GM12878 (cell line): ENCODE results near the gene CYTIP. TPM values are rescaled to one million over a fixed set of nuclear protein-coding genes. Genes with fewer than 3 reads are reported as not detected.
A peak's percentile ranks its signal among the peaks of the same experiment; 100 is the strongest.

Source experiments
- ATAC-seq: fragments of 200-7000 bp; cut with Tn5 transposase; 3 replicates; pipeline ENCODE4 v1.9.1; 2020; ENCODE audit warnings: mild to moderate bottlenecking, moderate library complexity
- BruUV-seq: library from RNA; stranded (reverse); fragments of 400-500 nt; replicated peaks from 2 replicates; lab custom pipeline; 2021; lab: Mats Ljungman, UMichigan
- CTCF ChIA-PET: fragments of 300-600 bp; sonication (Branson Sonifier 250); formaldehyde crosslinking; extraction: SDS; loops from one replicate; lab custom pipeline; 2021; ENCODE audit warnings: inconsistent platforms; lab: Yijun Ruan, JAX
- POLR2A ChIA-PET: fragments of 350-600 bp; formaldehyde crosslinking; extraction: SDS; loops from one replicate; lab custom pipeline; 2021; ENCODE audit warnings: inconsistent platforms; lab: Charles Lee
- RAD21 ChIA-PET: fragments of 300-600 bp; sonication (Branson Sonifier 250); formaldehyde crosslinking; loops from one replicate; lab custom pipeline; 2023; ENCODE audit warnings: antibody characterized with exemption; ENCODE audit not compliant: unreplicated experiment; lab: Charles Lee
- SMC1A ChIA-PET: fragments of 300-600 bp; sonication (Branson Sonifier 250); formaldehyde crosslinking; loops from one replicate; lab custom pipeline; 2023; ENCODE audit not compliant: unreplicated experiment, uncharacterized antibody; lab: Charles Lee
- DNase-seq: peaks from one replicate; pipeline ENCODE4 v3.0.0-alpha.2; 2011; ENCODE audit warnings: low read depth, low spot score
- FAIRE-seq: peaks from 3 replicates; lab custom pipeline; 2011; peaks lifted over from hg19 to GRCh38; lab: Jason Lieb, UNC
- H2AFZ ChIP-seq: 2 replicates; pipeline ENCODE4 v1.6.0; 2011; ENCODE audit warnings: low read depth, low read length, control low read depth; ENCODE audit not compliant: control insufficient read depth
- H3K27ac ChIP-seq: 2 replicates; pipeline ENCODE4 v1.5.1; 2011; ENCODE audit warnings: control low read depth; ENCODE audit not compliant: control insufficient read depth, insufficient read depth
- H3K27me3 ChIP-seq, 2 experiments: replicated peaks in 1 of 2; 2 replicates each; pipeline versions ENCODE4 v1.6.0 to v1.6.1; 2011; ENCODE audit warnings: low read length in 1 of 2; ENCODE audit not compliant: control insufficient read depth in 2 of 2, insufficient read depth in 2 of 2
- H3K36me3 ChIP-seq, 2 experiments: 2 replicates each; pipeline ENCODE4 v1.5.1; 2011; ENCODE audit warnings: low read length in 1 of 2; ENCODE audit not compliant: control insufficient read depth in 2 of 2, insufficient read depth in 2 of 2
- H3K4me1 ChIP-seq: 2 replicates; pipeline ENCODE4 v1.6.1; 2011; ENCODE audit warnings: mild to moderate bottlenecking, low read length, moderate library complexity, mixed read lengths; ENCODE audit not compliant: control insufficient read depth, insufficient read depth
- H3K4me2 ChIP-seq: 2 replicates; pipeline ENCODE4 v1.6.0; 2011; ENCODE audit warnings: control low read depth; ENCODE audit not compliant: control insufficient read depth, insufficient read depth
- H3K4me3 ChIP-seq: fragments of 200-600 bp; sonication (generic); 2 replicates; pipeline ENCODE4 v1.5.1; 2016
- H3K79me2 ChIP-seq: 2 replicates; pipeline ENCODE4 v1.6.0; 2011; ENCODE audit warnings: low read length; ENCODE audit not compliant: control insufficient read depth, insufficient read depth
- H3K9ac ChIP-seq: 2 replicates; pipeline ENCODE4 v1.8.0; 2011; ENCODE audit warnings: low read length, control low read depth, mixed read lengths; ENCODE audit not compliant: control insufficient read depth, insufficient read depth
- H3K9me3 ChIP-seq: replicated peaks from 3 replicates; pipeline ENCODE4 v1.5.1; 2011; ENCODE audit warnings: mild to moderate bottlenecking, low read length; ENCODE audit not compliant: control insufficient read depth, insufficient read depth
- H4K20me1 ChIP-seq: 2 replicates; pipeline ENCODE4 v1.6.0; 2011; ENCODE audit not compliant: control insufficient read depth, insufficient read depth
- ASH2L ChIP-seq: fragments of 300-600, 200-600 bp; sonication (generic); IDR thresholded peaks from 2 replicates; pipeline ENCODE4 v1.6.1; 2017; ENCODE audit warnings: low read depth, mild to moderate bottlenecking, borderline replicate concordance
- BCL11A ChIP-seq: IDR thresholded peaks from 2 replicates; pipeline ENCODE4 v1.6.1; 2011; ENCODE audit warnings: low read depth, low read length
- BMI1 ChIP-seq: fragments of 450-650 bp; IDR thresholded peaks from 2 replicates; pipeline ENCODE4 v1.6.1; 2016; ENCODE audit warnings: mild to moderate bottlenecking, moderate library complexity, borderline replicate concordance
- CREM ChIP-seq: IDR thresholded peaks from 2 replicates; pipeline ENCODE4 v1.6.1; 2014; ENCODE audit warnings: antibody characterized with exemption, low read depth
- DPF2 ChIP-seq: fragments of 450-650 bp; IDR thresholded peaks from 2 replicates; pipeline ENCODE4 v1.6.1; 2017; ENCODE audit warnings: mild to moderate bottlenecking
- ESRRA ChIP-seq: IDR thresholded peaks from 2 replicates; pipeline ENCODE4 v1.6.1; 2012; ENCODE audit warnings: mild to moderate bottlenecking, low read length, improper control_type of control experiment
- ETV6 ChIP-seq, 2 experiments: fragments of 450-650 bp in 1 of 2; IDR thresholded peaks in 1 of 2; conservative IDR thresholded peaks in 1 of 2; 2 replicates each; pipeline ENCODE4 v1.6.1; 2014; ENCODE audit warnings: antibody characterized with exemption in 1 of 2, borderline replicate concordance in 1 of 2, low read depth in 1 of 2, mild to moderate bottlenecking in 1 of 2, moderate library complexity in 1 of 2
- FOXM1 ChIP-seq: IDR thresholded peaks from 2 replicates; pipeline ENCODE4 v1.6.1; 2012; ENCODE audit warnings: low read depth, mild to moderate bottlenecking, inconsistent platforms, low read length, moderate library complexity
- NFXL1 ChIP-seq: fragments of 450-650 bp; IDR thresholded peaks from 2 replicates; pipeline ENCODE4 v1.6.1; 2017; ENCODE audit warnings: antibody characterized with exemption, mild to moderate bottlenecking, borderline replicate concordance
- POLR2A ChIP-seq: IDR thresholded peaks from 2 replicates; pipeline ENCODE4 v1.6.1; 2011; ENCODE audit warnings: low read depth, mild to moderate bottlenecking, low read length
- SMARCA5 ChIP-seq: fragments of 450-650 bp; IDR thresholded peaks from 2 replicates; pipeline ENCODE4 v1.6.1; 2017; ENCODE audit warnings: mild to moderate bottlenecking
- YY1 ChIP-seq: IDR thresholded peaks from 2 replicates; pipeline ENCODE4 v1.6.1; 2011; ENCODE audit warnings: low read depth, mild to moderate bottlenecking, low read length
- ZNF384 ChIP-seq: IDR thresholded peaks from 2 replicates; pipeline ENCODE4 v1.6.1; 2012; ENCODE audit warnings: low read depth, mild to moderate bottlenecking, low read length, improper control_type of control experiment, borderline replicate concordance
- WGBS: methylation state at CpG from one replicate; pipeline ENCODE4 v1.1.6; 2016; ENCODE audit warnings: low lambda C conversion rate; ENCODE audit not compliant: insufficient replicate concordance, insufficient coverage; ENCODE audit errors: missing lambda C conversion rate; 5-methylcytosine and 5-hydroxymethylcytosine counted together
- in situ Hi-C: fragments of 300-500 bp; cut with MboI; formaldehyde crosslinking; loops from 9 replicates; pipeline ENCODE4 v1.14.3; 2018; ENCODE audit warnings: mixed read lengths
- intact Hi-C: fragments of 100-400 bp; cut with micrococcal nuclease; formaldehyde crosslinking; loops from one replicate; pipeline ENCODE4 v1.14.2; 2022; ENCODE audit not compliant: unreplicated experiment
- polyA plus RNA-seq, 11 experiments: library from polyadenylated mRNA; depleted of rRNA in 4 of 11; unstranded in 6 of 11; stranded (reverse) in 5 of 11; fragments of >200 nt; fragmentation: Nextera tagmentation in 4 of 11; fragmentation: Illumina TruSeq in 1 of 11; extraction: Ambion mirVana in 4 of 11; extraction: Trizol in 1 of 11; gene quantifications; 1 replicate in 1 of 11; 2 replicates in 10 of 11; pipeline versions ENCODE4 v1.2.1 to v1.2.3, GENCODE V29; 2011 to 2016; ENCODE audit warnings: inconsistent platforms in 2 of 11, missing spikeins in 2 of 11, low read depth in 1 of 11
- total RNA-seq, 4 experiments: library from RNA; depleted of rRNA in 3 of 4; stranded (reverse); fragments of >200 nt in 3 of 4; fragmentation: Illumina TruSeq in 1 of 4; extraction: Trizol in 1 of 4; gene quantifications; 2 replicates each; pipeline versions ENCODE4 v1.2.1 to v1.2.3, GENCODE V29; 2013 to 2021
- TF ChIP-seq, protein P1 (sequence below): fragments of 450-650 bp; IDR thresholded peaks from 2 replicates; pipeline ENCODE4 v1.6.1; 2016; ENCODE audit warnings: mild to moderate bottlenecking, moderate library complexity, borderline replicate concordance
- TF ChIP-seq, protein P2 (sequence below): fragments of 450-650 bp; IDR thresholded peaks from 2 replicates; pipeline ENCODE4 v1.6.1; 2017; ENCODE audit warnings: mild to moderate bottlenecking, moderate library complexity

CYTIP gene
- total and polyA plus RNA-seq, 10 of the 15 experiments (the other 5 are each of a cell fraction or from before 2014, with no cell fraction given), result 55.1 to 178 (median 73.4) TPM

DNA sequence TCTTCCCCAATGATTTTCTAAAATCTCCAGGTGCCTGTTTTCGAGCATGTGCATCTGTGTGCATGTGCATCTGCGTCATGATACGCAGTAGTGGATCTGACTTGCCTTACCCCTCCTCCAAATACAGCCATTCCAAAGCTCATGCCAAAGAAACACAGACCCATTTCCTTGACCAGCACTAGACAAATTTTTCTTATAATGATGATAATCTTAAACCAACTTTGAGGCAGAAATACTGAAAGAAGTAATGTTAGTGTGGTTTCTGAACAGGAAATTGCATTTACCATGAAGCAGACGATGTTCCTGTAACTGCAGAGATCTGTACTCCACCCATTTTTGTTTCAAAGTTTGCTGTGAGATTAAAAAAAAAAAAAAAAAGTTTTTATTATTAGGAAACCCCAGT lies 25.6 kb downstream of the CYTIP start (continued):
- TF ChIP-seq, protein P1, sequence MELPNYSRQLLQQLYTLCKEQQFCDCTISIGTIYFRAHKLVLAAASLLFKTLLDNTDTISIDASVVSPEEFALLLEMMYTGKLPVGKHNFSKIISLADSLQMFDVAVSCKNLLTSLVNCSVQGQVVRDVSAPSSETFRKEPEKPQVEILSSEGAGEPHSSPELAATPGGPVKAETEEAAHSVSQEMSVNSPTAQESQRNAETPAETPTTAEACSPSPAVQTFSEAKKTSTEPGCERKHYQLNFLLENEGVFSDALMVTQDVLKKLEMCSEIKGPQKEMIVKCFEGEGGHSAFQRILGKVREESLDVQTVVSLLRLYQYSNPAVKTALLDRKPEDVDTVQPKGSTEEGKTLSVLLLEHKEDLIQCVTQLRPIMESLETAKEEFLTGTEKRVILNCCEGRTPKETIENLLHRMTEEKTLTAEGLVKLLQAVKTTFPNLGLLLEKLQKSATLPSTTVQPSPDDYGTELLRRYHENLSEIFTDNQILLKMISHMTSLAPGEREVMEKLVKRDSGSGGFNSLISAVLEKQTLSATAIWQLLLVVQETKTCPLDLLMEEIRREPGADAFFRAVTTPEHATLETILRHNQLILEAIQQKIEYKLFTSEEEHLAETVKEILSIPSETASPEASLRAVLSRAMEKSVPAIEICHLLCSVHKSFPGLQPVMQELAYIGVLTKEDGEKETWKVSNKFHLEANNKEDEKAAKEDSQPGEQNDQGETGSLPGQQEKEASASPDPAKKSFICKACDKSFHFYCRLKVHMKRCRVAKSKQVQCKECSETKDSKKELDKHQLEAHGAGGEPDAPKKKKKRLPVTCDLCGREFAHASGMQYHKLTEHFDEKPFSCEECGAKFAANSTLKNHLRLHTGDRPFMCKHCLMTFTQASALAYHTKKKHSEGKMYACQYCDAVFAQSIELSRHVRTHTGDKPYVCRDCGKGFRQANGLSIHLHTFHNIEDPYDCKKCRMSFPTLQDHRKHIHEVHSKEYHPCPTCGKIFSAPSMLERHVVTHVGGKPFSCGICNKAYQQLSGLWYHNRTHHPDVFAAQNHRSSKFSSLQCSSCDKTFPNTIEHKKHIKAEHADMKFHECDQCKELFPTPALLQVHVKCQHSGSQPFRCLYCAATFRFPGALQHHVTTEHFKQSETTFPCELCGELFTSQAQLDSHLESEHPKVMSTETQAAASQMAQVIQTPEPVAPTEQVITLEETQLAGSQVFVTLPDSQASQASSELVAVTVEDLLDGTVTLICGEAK, result no peak
- no peak for TF ChIP-seq ASH2L
- TF ChIP-seq, all 136 proteins: peak for 3

DNA sequence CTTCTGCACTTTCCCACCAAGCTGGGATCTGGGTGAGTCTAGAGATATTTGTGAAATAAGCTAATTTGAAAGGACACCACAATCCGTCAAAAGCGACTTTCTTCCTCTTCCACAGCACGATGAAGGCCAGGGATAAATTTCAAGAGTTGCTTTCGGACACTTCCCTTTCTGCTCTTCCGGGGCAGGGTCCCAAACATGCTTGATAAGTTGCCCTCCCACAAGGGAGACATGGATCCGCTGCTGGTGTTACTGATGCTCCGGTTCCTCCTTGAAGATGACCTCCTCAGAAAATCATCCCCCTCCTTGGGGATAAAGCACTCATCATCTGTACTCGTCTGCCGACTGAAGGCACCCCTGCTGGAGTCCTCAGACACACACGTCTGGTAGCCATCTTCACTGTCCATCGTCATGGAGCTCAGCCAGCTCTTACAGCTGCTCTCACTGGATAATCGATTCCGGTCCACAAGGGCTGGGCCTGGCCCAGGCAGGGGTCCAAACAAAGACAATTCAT lies 28.2 kb downstream of the CYTIP start:
- DNase-seq, result no peak
- ChIA-PET SMC1A (interaction anchor here (1.0 to 8.0 kb wide), 16 partner anchors 9 to 111 kb away, joined by 3 to 111 read pairs (median 4); partner anchors contain the start of gene CYTIP), POLR2A (interaction anchor here (1.0 to 3.2 kb wide), 7 partner anchors 10 to 28 kb away, joined by 3 to 47 read pairs (median 6); partner anchors contain the start of gene CYTIP), RAD21 (interaction anchor here (1.2 to 5.7 kb wide), 8 partner anchors 9 to 89 kb away, joined by 3 to 116 read pairs (median 23); partner anchors contain the start of genes CYTIP and ERMN), CTCF (interaction anchor here (1.6 to 6.6 kb wide), 6 partner anchors 12 to 89 kb away, joined by 5 to 56 read pairs (median 12); partner anchors contain the start of gene ERMN)
- H3K9me3 ChIP-seq, result no peaks in the 10 kb centered on the region
- no peak overlapping the region; the same call in 1 of the 2 replicates for H3K27ac ChIP-seq
- H3K4me3 ChIP-seq, result no peak overlapping the region
- H3K4me1 ChIP-seq, result peaks cover 53% of the 10 kb centered on the region
- peak overlapping the region; percentile 47 for H3K4me2 ChIP-seq
- no peaks in the 10 kb centered on the region; the same call in 1 of the 2 replicates for H4K20me1 ChIP-seq
- H3K9ac ChIP-seq, result no peak overlapping the region
- H3K27me3 ChIP-seq, result no peaks in the 10 kb centered on the region
- BruUV-seq, result no TSS peak
- H3K36me3 ChIP-seq, result peaks cover 10 to 38% of the 10 kb centered on the region in 2 experiments
- H2AFZ ChIP-seq, result no peak overlapping the region
- intact Hi-C loops (no loop called here), in situ Hi-C loops (loop anchor here (25.0 kb wide), 1 partner anchor 903 kb away; no protein-coding TSS in a partner anchor)
- no peak for FAIRE-seq
- WGBS, result 94% methylated on average over 13 of the region's 13 CpGs
- ATAC-seq, result no peak
- H3K79me2 ChIP-seq, result peaks cover 31% of the 10 kb centered on the region
- no peak for TF ChIP-seq CREM
- 0 out of 2 replicates have a peak, but pooled peaks have one; percentile 14 for TF ChIP-seq YY1
- peak; percentile 58 for TF ChIP-seq POLR2A
- no peak for TF ChIP-seq NFXL1
- TF ChIP-seq BMI1, result no peak
- TF ChIP-seq, protein P2, sequence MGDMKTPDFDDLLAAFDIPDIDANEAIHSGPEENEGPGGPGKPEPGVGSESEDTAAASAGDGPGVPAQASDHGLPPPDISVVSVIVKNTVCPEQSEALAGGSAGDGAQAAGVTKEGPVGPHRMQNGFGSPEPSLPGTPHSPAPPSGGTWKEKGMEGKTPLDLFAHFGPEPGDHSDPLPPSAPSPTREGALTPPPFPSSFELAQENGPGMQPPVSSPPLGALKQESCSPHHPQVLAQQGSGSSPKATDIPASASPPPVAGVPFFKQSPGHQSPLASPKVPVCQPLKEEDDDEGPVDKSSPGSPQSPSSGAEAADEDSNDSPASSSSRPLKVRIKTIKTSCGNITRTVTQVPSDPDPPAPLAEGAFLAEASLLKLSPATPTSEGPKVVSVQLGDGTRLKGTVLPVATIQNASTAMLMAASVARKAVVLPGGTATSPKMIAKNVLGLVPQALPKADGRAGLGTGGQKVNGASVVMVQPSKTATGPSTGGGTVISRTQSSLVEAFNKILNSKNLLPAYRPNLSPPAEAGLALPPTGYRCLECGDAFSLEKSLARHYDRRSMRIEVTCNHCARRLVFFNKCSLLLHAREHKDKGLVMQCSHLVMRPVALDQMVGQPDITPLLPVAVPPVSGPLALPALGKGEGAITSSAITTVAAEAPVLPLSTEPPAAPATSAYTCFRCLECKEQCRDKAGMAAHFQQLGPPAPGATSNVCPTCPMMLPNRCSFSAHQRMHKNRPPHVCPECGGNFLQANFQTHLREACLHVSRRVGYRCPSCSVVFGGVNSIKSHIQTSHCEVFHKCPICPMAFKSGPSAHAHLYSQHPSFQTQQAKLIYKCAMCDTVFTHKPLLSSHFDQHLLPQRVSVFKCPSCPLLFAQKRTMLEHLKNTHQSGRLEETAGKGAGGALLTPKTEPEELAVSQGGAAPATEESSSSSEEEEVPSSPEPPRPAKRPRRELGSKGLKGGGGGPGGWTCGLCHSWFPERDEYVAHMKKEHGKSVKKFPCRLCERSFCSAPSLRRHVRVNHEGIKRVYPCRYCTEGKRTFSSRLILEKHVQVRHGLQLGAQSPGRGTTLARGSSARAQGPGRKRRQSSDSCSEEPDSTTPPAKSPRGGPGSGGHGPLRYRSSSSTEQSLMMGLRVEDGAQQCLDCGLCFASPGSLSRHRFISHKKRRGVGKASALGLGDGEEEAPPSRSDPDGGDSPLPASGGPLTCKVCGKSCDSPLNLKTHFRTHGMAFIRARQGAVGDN, result no peak
- TF ChIP-seq BCL11A, result no peak
- TF ChIP-seq SMARCA5, result no peak
- TF ChIP-seq ZNF384, result no peak
- TF ChIP-seq FOXM1, result no peak
- no peak for TF ChIP-seq ETV6 (conservative IDR thresholded peaks at IDR 0.05 in 1 of 2, IDR thresholded peaks at IDR 0.05 in 1 of 2; ENCODE audit: borderline replicate concordance in 1 of 2, low read depth in 1 of 2)
- no peak for TF ChIP-seq DPF2
- no peak for TF ChIP-seq ESRRA
